Left lung (tissue), 10 donors: ENCODE data around the gene TTLL1. TPM values are rescaled to one million over a fixed set of nuclear protein-coding genes. Genes with fewer than 3 reads are reported as not detected.

Source experiments
- ATAC-seq: fragments of 200-7000 bp; cut with Tn5 transposase; one replicate; pipeline ENCODE4 v1.9.1; 2020; ENCODE audit warnings: moderate library complexity
- DNase-seq, 4 donors: peaks; one replicate each; pipeline ENCODE4 v3.0.0-alpha.2; 2013 to 2020
- H3K27ac ChIP-seq, 2 donors: fragments of 200-600 bp; sonication (generic) in 1 of 2; one replicate each; pipeline versions ENCODE4 v1.5.0 to v1.8.0; 2020 to 2021
- H3K27me3 ChIP-seq, 2 donors: fragments of 200-600 bp; sonication (generic) in 1 of 2; one replicate each; pipeline versions ENCODE4 v1.5.0 to v1.8.0; 2020 to 2021
- H3K36me3 ChIP-seq, 2 donors: fragments of 200-600 bp; sonication (generic) in 1 of 2; one replicate each; pipeline versions ENCODE4 v1.5.0 to v1.8.0; 2020 to 2021
- H3K4me1 ChIP-seq, 2 donors: fragments of 200-600 bp; one replicate each; pipeline ENCODE4 v1.8.0; 2021
- H3K4me3 ChIP-seq, 2 donors: fragments of 200-600 bp; sonication (generic) in 1 of 2; one replicate each; pipeline versions ENCODE4 v1.5.0 to v1.8.0; 2020 to 2021; ENCODE audit warnings: mild to moderate bottlenecking in 1 of 2
- H3K9me3 ChIP-seq, 2 donors: fragments of 200-600 bp; sonication (generic) in 1 of 2; one replicate each; pipeline versions ENCODE4 v1.5.0 to v1.8.0; 2020 to 2021
- CTCF ChIP-seq, 2 donors: fragments of 200-600 bp; sonication (generic) in 1 of 2; IDR thresholded peaks; one replicate each; pipeline versions ENCODE4 v1.5.0 to v1.8.0; 2021; ENCODE audit warnings: antibody characterized with exemption in 2 of 2
- intact Hi-C, 2 donors: fragments of 100-400 bp; cut with DNase I; formaldehyde crosslinking; loops; one replicate each; pipeline versions ENCODE4 v1.11.2 to v1.14.2; 2022
- polyA plus RNA-seq, 6 donors: library from polyadenylated mRNA; unstranded; fragments of 120-200 nt; gene quantifications; one replicate each; pipeline ENCODE4 v1.2.1, GENCODE V29; 2013; ENCODE audit not compliant: insufficient read length in 6 of 6
- total RNA-seq, 2 donors: library from RNA; stranded (reverse); fragmentation: NEBNext Ultra II Directional; extraction: Animal tissue kit (Norgen Biotek cat#: 25700); gene quantifications; one replicate each; pipeline ENCODE4 v1.2.1, GENCODE V29; 2021
- donor health status: DM: no; HTN: yes; CAD: no.
- donor health status: DM: no; HTN: no; CAD: no.

The TTLL1 gene
- total and polyA plus RNA-seq, 8 donors = 5.3 to 19.1 (median 16.2) TPM

DNA sequence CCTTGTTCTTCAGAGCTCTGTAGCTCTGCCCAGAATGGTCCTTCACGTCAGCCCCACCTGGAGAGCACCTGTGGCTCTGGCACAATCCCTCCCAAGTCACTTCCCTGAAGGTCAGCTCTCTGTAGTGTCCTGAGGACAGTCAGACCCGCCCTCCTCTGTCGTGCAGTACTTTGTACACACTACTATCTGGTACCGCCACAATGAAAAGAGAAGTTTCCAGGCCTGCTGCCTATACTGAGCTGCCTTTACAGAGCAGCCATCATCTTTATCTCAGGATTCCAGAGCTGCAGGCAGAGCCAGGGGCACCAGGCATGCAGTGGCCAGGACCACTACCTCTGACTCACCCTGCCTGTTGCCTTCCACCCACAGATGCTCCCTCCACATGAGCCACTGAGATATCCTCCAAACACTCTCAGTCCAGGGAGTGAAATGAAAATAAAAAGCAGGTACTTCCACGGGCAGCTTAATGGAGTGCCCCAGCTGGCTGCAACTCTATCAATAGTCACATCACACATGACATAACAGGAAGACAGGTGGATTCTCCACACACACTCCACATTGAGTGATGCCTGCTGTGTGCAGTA is 81.6 kb downstream of the TTLL1 start:
- intact Hi-C loops = no loop called here
- ATAC-seq = peak; percentile 84
- H3K9me3 ChIP-seq = no peaks in the 10 kb centered on the region
- no peaks in the 10 kb centered on the region for H3K36me3 ChIP-seq
- TF ChIP-seq CTCF (IDR thresholded peaks at IDR 0.05) = no peak
- H3K4me1 ChIP-seq = peaks cover 31 to 76% of the 10 kb centered on the region in 2 donors
- peak overlapping the region; percentile 42 to 63 for H3K27ac ChIP-seq
- H3K4me3 ChIP-seq = no peak overlapping the region
- DNase-seq = peak in 2 of 4 donors; percentile 36 to 84
- no peaks in the 10 kb centered on the region for H3K27me3 ChIP-seq

GRCh38 chr22:43006753-43007152 is 82.4 kb downstream of the TTLL1 start:
- Histone ChIP-seq H3K4me1 (peaks cover 40 to 77% of the 10 kb centered on the region in 2 donors), H3K27ac (peak overlapping the region; percentile 42 to 63), H3K36me3 (no peaks in the 10 kb centered on the region), H3K27me3 (no peaks in the 10 kb centered on the region), H3K9me3 (no peaks in the 10 kb centered on the region), H3K4me3 (no peak overlapping the region)
- no peak for TF ChIP-seq CTCF (IDR thresholded peaks at IDR 0.05)
- peak; percentile 71 for ATAC-seq
- intact Hi-C loops = no loop called here
- DNase-seq = peak in 1 of 4 donors; percentile 54

- H3K27ac ChIP-seq = peak overlapping the region; percentile 42 to 63
- no peak for TF ChIP-seq CTCF (IDR thresholded peaks at IDR 0.05)
- no peak for DNase-seq
- H3K9me3 ChIP-seq = no peaks in the 10 kb centered on the region
- ATAC-seq = no peak
- H3K4me1 ChIP-seq = peaks cover 46 to 84% of the 10 kb centered on the region in 2 donors
- H3K36me3 ChIP-seq = no peaks in the 10 kb centered on the region
- intact Hi-C loops = no loop called here
- H3K4me3 ChIP-seq = no peak overlapping the region
- H3K27me3 ChIP-seq = no peaks in the 10 kb centered on the region
Observed at GRCh38 chr22:43006016-43006505, 83.1 kb downstream of the TTLL1 start.

GRCh38 chr22:43005106-43005505 is 84.1 kb downstream of the TTLL1 start:
- Histone ChIP-seq H3K4me3 (no peak overlapping the region), H3K36me3 (no peaks in the 10 kb centered on the region), H3K27me3 (no peaks in the 10 kb centered on the region), H3K27ac (peak overlapping the region in 1 of 2 donors; percentile 28), H3K4me1 (peaks cover 55 to 93% of the 10 kb centered on the region in 2 donors), H3K9me3 (no peaks in the 10 kb centered on the region)
- DNase-seq (no peak), ATAC-seq (no peak)
- intact Hi-C loops = no loop called here
- TF ChIP-seq CTCF (IDR thresholded peaks at IDR 0.05) = no peak

DNA sequence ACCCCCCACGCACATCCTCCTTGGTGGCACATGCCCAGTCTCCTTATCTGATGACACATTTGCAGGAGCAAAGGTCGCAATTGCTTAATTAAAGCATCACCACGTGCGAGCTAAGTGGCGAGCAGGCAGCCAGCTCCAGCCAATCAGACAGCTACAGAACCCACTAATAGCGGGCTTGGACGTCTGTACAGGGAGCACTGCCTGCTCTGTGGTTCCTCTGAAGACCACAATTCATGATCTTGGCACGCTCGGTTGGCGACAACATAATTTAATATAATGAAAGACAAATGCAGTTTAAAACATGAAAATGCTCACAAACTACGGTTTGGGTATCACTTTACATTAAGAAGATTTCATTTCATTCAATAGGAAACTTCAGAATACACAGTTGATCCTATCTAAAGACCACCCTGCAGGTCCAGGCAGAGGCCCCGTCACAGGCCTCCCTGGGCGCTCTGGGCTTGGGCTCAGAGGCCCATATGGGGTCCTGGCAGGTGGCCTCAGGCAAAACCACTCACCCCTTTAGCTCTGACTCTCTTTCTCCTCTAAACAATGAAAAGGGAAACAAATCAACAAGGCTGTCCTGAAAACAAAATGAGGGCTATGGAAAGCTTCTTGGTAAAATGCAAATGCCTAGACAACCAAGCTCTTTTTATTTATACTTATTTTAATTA is 84.7 kb downstream of the TTLL1 start:
- no peak overlapping the region for H3K4me3 ChIP-seq
- H3K27ac ChIP-seq = peak overlapping the region in 1 of 2 donors; percentile 28
- no peaks in the 10 kb centered on the region for H3K36me3 ChIP-seq
- peaks cover 56 to 93% of the 10 kb centered on the region in 2 donors for H3K4me1 ChIP-seq
- no peak for TF ChIP-seq CTCF (IDR thresholded peaks at IDR 0.05)
- H3K9me3 ChIP-seq = no peaks in the 10 kb centered on the region
- intact Hi-C loops = no loop called here
- DNase-seq (peak in 1 of 4 donors; percentile 45), ATAC-seq (no peak)
- no peaks in the 10 kb centered on the region for H3K27me3 ChIP-seq
